RWPE2 (cell line): ENCODE results near the gene RBM47.

ENCODE experiments used
- ATAC-seq: fragments of 200-7000 bp; cut with Tn5 transposase; 3 replicates; pipeline ENCODE4 v1.9.1; 2021; ENCODE audit warnings: low read depth
- DNase-seq: peaks from one replicate; pipeline ENCODE4 v3.0.0-alpha.2; 2020; ENCODE audit warnings: low spot score
- H3K27ac ChIP-seq: fragments of 450-650 bp; 2 replicates; pipeline ENCODE4 v1.5.1; 2017; ENCODE audit warnings: mild to moderate bottlenecking; ENCODE audit not compliant: poor library complexity, severe bottlenecking
- H3K27me3 ChIP-seq: fragments of 250-450 bp; sonication (Bioruptor Pico); 2 replicates; pipeline ENCODE4 v1.5.1; 2021; ENCODE audit warnings: mild to moderate bottlenecking, moderate library complexity; ENCODE audit not compliant: insufficient read depth, poor library complexity, severe bottlenecking
- H3K36me3 ChIP-seq: fragments of 250-450 bp; sonication (Bioruptor Pico); 2 replicates; pipeline ENCODE4 v1.5.1; 2020; ENCODE audit warnings: low read depth, mild to moderate bottlenecking, moderate library complexity
- H3K4me1 ChIP-seq: fragments of 250-450 bp; sonication (Bioruptor Pico); 2 replicates; pipeline ENCODE4 v1.5.1; 2021; ENCODE audit warnings: mild to moderate bottlenecking, moderate library complexity; ENCODE audit not compliant: insufficient read depth, poor library complexity, severe bottlenecking
- H3K4me3 ChIP-seq: fragments of 250-450 bp; sonication (Bioruptor Pico); 2 replicates; pipeline ENCODE4 v1.5.1; 2021; ENCODE audit warnings: mild to moderate bottlenecking, moderate library complexity; ENCODE audit not compliant: severe bottlenecking
- H3K9me3 ChIP-seq: fragments of 250-450 bp; sonication (Bioruptor Pico); 2 replicates; pipeline ENCODE4 v1.5.1; 2021; ENCODE audit warnings: mild to moderate bottlenecking, moderate library complexity; ENCODE audit not compliant: severe bottlenecking
- TF ChIP-seq, protein P1 (sequence below): fragments of 450-650 bp; IDR thresholded peaks from one replicate; pipeline ENCODE4 v1.5.1; 2017; ENCODE audit warnings: mild to moderate bottlenecking, moderate library complexity; ENCODE audit not compliant: poor library complexity, severe bottlenecking

RBM47 gene

DNA sequence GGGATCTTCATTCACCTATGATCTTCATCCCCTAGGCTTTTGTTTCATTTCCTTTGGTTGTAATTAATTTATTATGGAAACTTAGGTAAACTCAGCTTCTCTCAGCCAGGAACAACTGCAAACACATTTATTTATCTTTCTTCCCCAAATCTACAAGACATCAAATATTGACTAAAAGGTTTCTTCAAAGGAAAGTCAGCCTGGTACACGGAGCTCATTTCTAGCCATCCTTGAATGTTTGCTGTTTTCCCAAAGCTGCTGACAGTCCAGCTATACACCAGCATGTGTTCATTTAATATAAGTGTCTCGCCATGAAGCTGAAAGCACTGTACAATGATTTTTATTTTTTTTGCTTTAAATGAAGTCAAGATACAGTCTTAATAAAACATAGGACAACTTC lies 16.8 kb downstream of the RBM47 start:
- TF ChIP-seq, protein P1, sequence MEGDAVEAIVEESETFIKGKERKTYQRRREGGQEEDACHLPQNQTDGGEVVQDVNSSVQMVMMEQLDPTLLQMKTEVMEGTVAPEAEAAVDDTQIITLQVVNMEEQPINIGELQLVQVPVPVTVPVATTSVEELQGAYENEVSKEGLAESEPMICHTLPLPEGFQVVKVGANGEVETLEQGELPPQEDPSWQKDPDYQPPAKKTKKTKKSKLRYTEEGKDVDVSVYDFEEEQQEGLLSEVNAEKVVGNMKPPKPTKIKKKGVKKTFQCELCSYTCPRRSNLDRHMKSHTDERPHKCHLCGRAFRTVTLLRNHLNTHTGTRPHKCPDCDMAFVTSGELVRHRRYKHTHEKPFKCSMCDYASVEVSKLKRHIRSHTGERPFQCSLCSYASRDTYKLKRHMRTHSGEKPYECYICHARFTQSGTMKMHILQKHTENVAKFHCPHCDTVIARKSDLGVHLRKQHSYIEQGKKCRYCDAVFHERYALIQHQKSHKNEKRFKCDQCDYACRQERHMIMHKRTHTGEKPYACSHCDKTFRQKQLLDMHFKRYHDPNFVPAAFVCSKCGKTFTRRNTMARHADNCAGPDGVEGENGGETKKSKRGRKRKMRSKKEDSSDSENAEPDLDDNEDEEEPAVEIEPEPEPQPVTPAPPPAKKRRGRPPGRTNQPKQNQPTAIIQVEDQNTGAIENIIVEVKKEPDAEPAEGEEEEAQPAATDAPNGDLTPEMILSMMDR = no peak
- Histone ChIP-seq H3K27me3 (no peaks in the 10 kb centered on the region), H3K4me3 (no peak overlapping the region), H3K36me3 (no peaks in the 10 kb centered on the region), H3K27ac (no peak overlapping the region), H3K4me1 (no peaks in the 10 kb centered on the region), H3K9me3 (no peaks in the 10 kb centered on the region)
- DNase-seq (no peak), ATAC-seq (no peak)

DNA sequence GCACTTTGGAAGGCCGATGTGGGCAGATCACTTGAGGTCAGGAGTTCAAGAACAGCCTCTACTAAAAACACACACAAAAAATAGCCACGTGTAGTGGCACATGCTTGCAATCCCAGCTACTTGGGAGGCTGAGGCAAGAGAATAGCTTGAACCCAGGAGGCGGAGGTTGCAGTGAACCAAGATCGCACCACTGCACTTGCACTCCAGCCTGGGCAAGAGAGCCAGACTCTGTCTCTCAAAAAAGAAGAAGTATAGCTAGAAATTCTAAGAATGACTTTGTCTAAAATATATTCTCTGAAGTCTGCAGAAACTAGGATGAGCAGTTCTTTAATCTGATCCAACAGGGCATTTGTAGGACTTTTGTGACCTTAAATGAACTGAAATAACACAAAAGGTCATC lies 17.4 kb downstream of the RBM47 start:
- ATAC-seq (no peak), DNase-seq (no peak)
- Histone ChIP-seq H3K4me3 (no peak overlapping the region), H3K36me3 (no peaks in the 10 kb centered on the region), H3K27ac (no peak overlapping the region), H3K27me3 (no peaks in the 10 kb centered on the region), H3K9me3 (no peaks in the 10 kb centered on the region), H3K4me1 (no peaks in the 10 kb centered on the region)
- TF ChIP-seq, protein P1 = no peak

DNA sequence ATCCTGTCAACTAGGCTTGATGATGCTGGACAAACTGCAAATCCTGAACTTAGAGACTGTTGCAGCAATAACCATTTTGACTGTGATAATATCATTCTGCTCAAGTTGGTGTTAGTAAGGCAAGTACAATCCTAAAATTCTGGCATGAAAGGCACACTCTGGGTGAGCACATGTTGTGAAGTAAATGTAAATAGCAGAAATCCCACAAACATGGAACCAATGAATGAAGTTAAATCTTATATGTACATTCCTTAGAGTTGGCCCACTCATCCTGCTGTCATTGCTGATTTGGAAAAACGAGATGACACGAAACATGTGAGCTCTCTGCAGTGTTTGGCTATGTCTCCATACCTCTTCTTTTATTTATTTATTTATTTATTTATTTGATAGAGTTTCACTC lies 21.0 kb downstream of the RBM47 start:
- H3K27me3 ChIP-seq = no peaks in the 10 kb centered on the region
- no peak overlapping the region for H3K4me3 ChIP-seq
- H3K36me3 ChIP-seq = no peaks in the 10 kb centered on the region
- DNase-seq = no peak
- no peak overlapping the region for H3K27ac ChIP-seq
- TF ChIP-seq, protein P1 = no peak
- ATAC-seq = no peak
- H3K9me3 ChIP-seq = no peaks in the 10 kb centered on the region
- no peaks in the 10 kb centered on the region for H3K4me1 ChIP-seq

DNA sequence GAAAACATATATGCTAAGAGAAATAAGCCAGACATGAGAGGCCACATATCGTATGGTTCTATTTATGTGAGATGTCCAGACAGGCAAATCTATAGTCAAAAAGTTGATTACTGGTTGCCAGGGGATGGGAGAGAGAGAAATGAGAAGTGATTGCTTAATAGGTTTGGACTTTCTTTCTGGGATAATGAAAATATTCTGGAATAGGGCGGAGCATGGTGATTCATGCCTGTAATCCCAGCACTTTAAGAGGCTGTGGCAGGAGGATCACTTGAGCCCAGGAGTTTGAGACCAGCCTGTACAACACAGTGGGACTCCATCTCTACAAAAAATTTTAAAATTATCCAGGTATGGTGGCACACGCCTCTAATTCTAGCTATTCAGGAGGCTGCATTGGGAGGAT lies 22.4 kb downstream of the RBM47 start:
- Histone ChIP-seq H3K4me3 (no peak overlapping the region), H3K36me3 (no peaks in the 10 kb centered on the region), H3K27me3 (no peaks in the 10 kb centered on the region), H3K4me1 (no peaks in the 10 kb centered on the region), H3K9me3 (no peaks in the 10 kb centered on the region), H3K27ac (no peak overlapping the region)
- no peak for DNase-seq
- peak; percentile 17; the same call in 1 of the 3 replicates for ATAC-seq
- TF ChIP-seq, protein P1 = no peak

DNA sequence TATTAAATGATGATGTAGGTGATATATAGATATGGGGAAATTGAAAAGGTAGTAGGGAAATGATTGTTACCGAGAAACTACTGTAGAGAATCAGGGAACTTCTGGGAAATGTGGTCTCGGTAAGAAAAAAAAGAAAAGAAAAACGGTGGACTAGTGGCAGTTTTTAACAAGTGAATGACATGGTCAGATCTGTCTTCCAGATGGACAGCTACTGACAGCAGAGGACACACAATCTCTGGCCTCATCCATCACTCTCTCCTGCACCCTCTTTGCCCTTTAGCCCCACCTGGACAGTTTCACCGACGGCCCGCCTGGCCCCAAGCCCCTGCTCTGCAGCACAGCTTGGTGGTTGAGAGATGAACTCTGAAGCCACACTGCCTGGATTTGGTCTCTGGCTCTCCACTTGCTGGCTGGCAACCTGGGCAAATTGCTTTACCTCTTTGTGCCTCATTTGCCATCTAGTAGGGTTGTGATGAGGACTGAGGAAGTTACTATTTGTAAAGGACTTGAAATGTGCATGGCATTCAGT lies 23.4 kb downstream of the RBM47 start:
- no peaks in the 10 kb centered on the region for H3K27me3 ChIP-seq
- no peaks in the 10 kb centered on the region for H3K36me3 ChIP-seq
- H3K9me3 ChIP-seq = no peaks in the 10 kb centered on the region
- DNase-seq (no peak), ATAC-seq (no peak)
- H3K4me1 ChIP-seq = no peaks in the 10 kb centered on the region
- no peak overlapping the region for H3K4me3 ChIP-seq
- no peak overlapping the region for H3K27ac ChIP-seq
- TF ChIP-seq, protein P1 = no peak
